Neural cell (in vitro differentiated cells): Measurements from ENCODE around the gene SYNJ1. TPM values are rescaled to one million over a fixed set of nuclear protein-coding genes. Genes with fewer than 3 reads are reported as not detected.

Experiments used
- H2AFZ ChIP-seq: fragments of 200-600, 300-800 bp; sonication (generic), shearing (Covaris generic); 2 replicates; pipeline ENCODE4 v1.6.0; 2014; ENCODE audit warnings: low read depth, mild to moderate bottlenecking, antibody characterized with exemption, low read length, moderate library complexity
- H3F3A ChIP-seq: fragments of 200-600 bp; shearing (Covaris generic); 2 replicates; pipeline ENCODE4 v1.6.1; 2016; ENCODE audit warnings: mild to moderate bottlenecking, moderate library complexity, mixed read lengths, antibody characterized with exemption, low read length; ENCODE audit not compliant: insufficient read depth, poor library complexity, severe bottlenecking
- H3K27ac ChIP-seq: fragments of 200-600, 300-800 bp; sonication (generic), shearing (Covaris generic); 2 replicates; pipeline ENCODE4 v1.5.1; 2014; ENCODE audit warnings: mild to moderate bottlenecking, low read length, moderate library complexity
- H3K27me3 ChIP-seq: fragments of 300-800, 200-600 bp; sonication (generic), shearing (Covaris generic); 2 replicates; pipeline ENCODE4 v1.6.0; 2014; ENCODE audit warnings: mild to moderate bottlenecking, low read depth, low read length, moderate library complexity; ENCODE audit not compliant: insufficient read depth
- H3K36me3 ChIP-seq: fragments of 300-800, 200-600 bp; sonication (generic), shearing (Covaris generic); 2 replicates; pipeline ENCODE4 v1.5.1; 2014; ENCODE audit warnings: mild to moderate bottlenecking, antibody characterized with exemption, low read length, moderate library complexity; ENCODE audit not compliant: insufficient read depth
- H3K4me2 ChIP-seq: fragments of 300-800, 200-600 bp; sonication (generic), shearing (Covaris generic); 2 replicates; pipeline ENCODE4 v1.6.0; 2014; ENCODE audit warnings: mild to moderate bottlenecking, low read length
- H3K4me3 ChIP-seq: fragments of 300-800, 200-600 bp; sonication (generic), shearing (Covaris generic); 2 replicates; pipeline ENCODE4 v1.5.1; 2014; ENCODE audit warnings: mild to moderate bottlenecking, low read length, moderate library complexity
- H3K79me2 ChIP-seq: fragments of 200-600 bp; shearing (Covaris generic); replicated peaks from 2 replicates; pipeline ENCODE4 v1.6.0; 2014; ENCODE audit warnings: mild to moderate bottlenecking, low read length, moderate library complexity; ENCODE audit not compliant: insufficient read depth
- H3K9ac ChIP-seq: fragments of 300-800, 200-600 bp; sonication (generic), shearing (Covaris generic); 2 replicates; pipeline ENCODE4 v1.6.1; 2016; ENCODE audit warnings: mild to moderate bottlenecking, low read length, mixed read lengths
- H3K9me2 ChIP-seq: fragments of 200-600 bp; shearing (Covaris generic); 2 replicates; pipeline ENCODE4 v1.6.1; 2016; ENCODE audit warnings: mild to moderate bottlenecking, low read length, mixed read lengths; ENCODE audit not compliant: insufficient read depth
- H3K9me3 ChIP-seq: fragments of 200-600, 300-800 bp; sonication (generic), shearing (Covaris generic); 2 replicates; pipeline ENCODE4 v1.6.1; 2016; ENCODE audit warnings: mild to moderate bottlenecking, mixed run types, low read length, moderate library complexity, mixed read lengths
- H4K20me1 ChIP-seq: fragments of 200-600 bp; shearing (Covaris generic); 2 replicates; pipeline ENCODE4 v1.6.1; 2016; ENCODE audit warnings: mild to moderate bottlenecking, mixed run types; ENCODE audit not compliant: insufficient read depth
- EP300 ChIP-seq: fragments of 450-650 bp; conservative IDR thresholded peaks from 2 replicates; pipeline ENCODE4 v1.6.1; 2014; ENCODE audit warnings: antibody characterized with exemption, mild to moderate bottlenecking, moderate library complexity; ENCODE audit not compliant: poor library complexity, severe bottlenecking
- EZH2 ChIP-seq: fragments of 200-600, 300-800 bp; shearing (Covaris generic), sonication (generic); IDR thresholded peaks from 2 replicates; pipeline ENCODE4 v1.6.1; 2014; ENCODE audit warnings: antibody characterized with exemption, low read length, borderline replicate concordance, mild to moderate bottlenecking; ENCODE audit not compliant: insufficient read depth, poor library complexity, severe bottlenecking
- MXI1 ChIP-seq: fragments of 450-650 bp; conservative IDR thresholded peaks from 2 replicates; pipeline ENCODE4 v1.6.1; 2014; ENCODE audit warnings: antibody characterized with exemption, mild to moderate bottlenecking; ENCODE audit not compliant: poor library complexity, severe bottlenecking
- POLR2AphosphoS5 ChIP-seq: IDR thresholded peaks from 2 replicates; pipeline ENCODE4 v1.6.1; 2012
- RAD21 ChIP-seq: fragments of 450-650 bp; conservative IDR thresholded peaks from 2 replicates; pipeline ENCODE4 v1.6.1; 2014; ENCODE audit warnings: antibody characterized with exemption, mild to moderate bottlenecking, moderate library complexity
- SMC3 ChIP-seq: fragments of 450-650 bp; conservative IDR thresholded peaks from 2 replicates; pipeline ENCODE4 v1.6.1; 2014; ENCODE audit warnings: antibody characterized with exemption, mild to moderate bottlenecking, moderate library complexity; ENCODE audit not compliant: poor library complexity
- TAF1 ChIP-seq: IDR thresholded peaks from 2 replicates; pipeline ENCODE4 v1.6.1; 2012; ENCODE audit warnings: low read depth
- polyA plus RNA-seq: library from polyadenylated mRNA; depleted of rRNA; stranded (reverse); fragments of >200 nt; gene quantifications from 2 replicates; pipeline ENCODE4 v1.2.3, GENCODE V29; 2014
- TF ChIP-seq, protein P1 (sequence below): IDR thresholded peaks from 2 replicates; pipeline ENCODE4 v1.6.1; 2012; ENCODE audit warnings: borderline replicate concordance
- TF ChIP-seq, protein P2 (sequence below): fragments of 450-650 bp; IDR thresholded peaks from 2 replicates; pipeline ENCODE4 v1.5.1; 2014; ENCODE audit warnings: antibody characterized with exemption, mild to moderate bottlenecking, moderate library complexity; ENCODE audit not compliant: poor library complexity, severe bottlenecking

SYNJ1 gene
- polyA plus RNA-seq, 1 donor from 2014 or later = 24.1 TPM

DNA sequence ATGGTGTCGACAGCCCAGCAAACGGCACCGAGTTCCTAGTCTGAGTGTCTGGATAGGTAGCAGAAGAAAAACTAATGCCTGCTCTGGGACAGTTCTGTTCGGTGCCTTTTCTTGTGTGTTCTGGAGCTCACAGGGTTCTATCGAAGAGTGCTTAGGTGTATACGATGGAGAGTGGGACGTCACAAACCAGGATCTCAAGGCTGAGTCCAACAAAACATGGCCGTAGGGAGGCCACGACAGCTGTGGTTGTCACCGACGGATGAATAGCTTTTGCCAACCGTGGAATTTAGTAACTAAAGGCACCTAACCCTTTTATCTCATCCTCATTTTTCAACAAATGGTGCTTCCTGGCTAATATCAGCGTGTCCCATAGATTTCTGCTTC, 635 bp upstream of the SYNJ1 start:
- H3K36me3 ChIP-seq = no peaks in the 10 kb centered on the region
- peak overlapping the region; percentile 90 for H3K4me3 ChIP-seq
- TF ChIP-seq MXI1 (no peak), TAF1 (no peak), RAD21 (no peak), POLR2AphosphoS5 (no peak), SMC3 (no peak), EP300 (no peak), EZH2 (no peak)
- TF ChIP-seq, protein P1, sequence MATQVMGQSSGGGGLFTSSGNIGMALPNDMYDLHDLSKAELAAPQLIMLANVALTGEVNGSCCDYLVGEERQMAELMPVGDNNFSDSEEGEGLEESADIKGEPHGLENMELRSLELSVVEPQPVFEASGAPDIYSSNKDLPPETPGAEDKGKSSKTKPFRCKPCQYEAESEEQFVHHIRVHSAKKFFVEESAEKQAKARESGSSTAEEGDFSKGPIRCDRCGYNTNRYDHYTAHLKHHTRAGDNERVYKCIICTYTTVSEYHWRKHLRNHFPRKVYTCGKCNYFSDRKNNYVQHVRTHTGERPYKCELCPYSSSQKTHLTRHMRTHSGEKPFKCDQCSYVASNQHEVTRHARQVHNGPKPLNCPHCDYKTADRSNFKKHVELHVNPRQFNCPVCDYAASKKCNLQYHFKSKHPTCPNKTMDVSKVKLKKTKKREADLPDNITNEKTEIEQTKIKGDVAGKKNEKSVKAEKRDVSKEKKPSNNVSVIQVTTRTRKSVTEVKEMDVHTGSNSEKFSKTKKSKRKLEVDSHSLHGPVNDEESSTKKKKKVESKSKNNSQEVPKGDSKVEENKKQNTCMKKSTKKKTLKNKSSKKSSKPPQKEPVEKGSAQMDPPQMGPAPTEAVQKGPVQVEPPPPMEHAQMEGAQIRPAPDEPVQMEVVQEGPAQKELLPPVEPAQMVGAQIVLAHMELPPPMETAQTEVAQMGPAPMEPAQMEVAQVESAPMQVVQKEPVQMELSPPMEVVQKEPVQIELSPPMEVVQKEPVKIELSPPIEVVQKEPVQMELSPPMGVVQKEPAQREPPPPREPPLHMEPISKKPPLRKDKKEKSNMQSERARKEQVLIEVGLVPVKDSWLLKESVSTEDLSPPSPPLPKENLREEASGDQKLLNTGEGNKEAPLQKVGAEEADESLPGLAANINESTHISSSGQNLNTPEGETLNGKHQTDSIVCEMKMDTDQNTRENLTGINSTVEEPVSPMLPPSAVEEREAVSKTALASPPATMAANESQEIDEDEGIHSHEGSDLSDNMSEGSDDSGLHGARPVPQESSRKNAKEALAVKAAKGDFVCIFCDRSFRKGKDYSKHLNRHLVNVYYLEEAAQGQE = no peak
- TF ChIP-seq, protein P2, sequence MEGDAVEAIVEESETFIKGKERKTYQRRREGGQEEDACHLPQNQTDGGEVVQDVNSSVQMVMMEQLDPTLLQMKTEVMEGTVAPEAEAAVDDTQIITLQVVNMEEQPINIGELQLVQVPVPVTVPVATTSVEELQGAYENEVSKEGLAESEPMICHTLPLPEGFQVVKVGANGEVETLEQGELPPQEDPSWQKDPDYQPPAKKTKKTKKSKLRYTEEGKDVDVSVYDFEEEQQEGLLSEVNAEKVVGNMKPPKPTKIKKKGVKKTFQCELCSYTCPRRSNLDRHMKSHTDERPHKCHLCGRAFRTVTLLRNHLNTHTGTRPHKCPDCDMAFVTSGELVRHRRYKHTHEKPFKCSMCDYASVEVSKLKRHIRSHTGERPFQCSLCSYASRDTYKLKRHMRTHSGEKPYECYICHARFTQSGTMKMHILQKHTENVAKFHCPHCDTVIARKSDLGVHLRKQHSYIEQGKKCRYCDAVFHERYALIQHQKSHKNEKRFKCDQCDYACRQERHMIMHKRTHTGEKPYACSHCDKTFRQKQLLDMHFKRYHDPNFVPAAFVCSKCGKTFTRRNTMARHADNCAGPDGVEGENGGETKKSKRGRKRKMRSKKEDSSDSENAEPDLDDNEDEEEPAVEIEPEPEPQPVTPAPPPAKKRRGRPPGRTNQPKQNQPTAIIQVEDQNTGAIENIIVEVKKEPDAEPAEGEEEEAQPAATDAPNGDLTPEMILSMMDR = no peak
- H3F3A ChIP-seq = no peaks in the 10 kb centered on the region
- no peaks in the 10 kb centered on the region for H3K9me3 ChIP-seq
- H3K79me2 ChIP-seq = peaks cover 22% of the 10 kb centered on the region
- H3K4me2 ChIP-seq = peak overlapping the region; percentile 54
- H3K27me3 ChIP-seq = no peaks in the 10 kb centered on the region
- H4K20me1 ChIP-seq = no peaks in the 10 kb centered on the region
- H2AFZ ChIP-seq = peak overlapping the region; percentile 83
- peak overlapping the region; percentile 93 for H3K9ac ChIP-seq
- no peaks in the 10 kb centered on the region for H3K9me2 ChIP-seq
- H3K27ac ChIP-seq = peak overlapping the region; percentile 90

DNA sequence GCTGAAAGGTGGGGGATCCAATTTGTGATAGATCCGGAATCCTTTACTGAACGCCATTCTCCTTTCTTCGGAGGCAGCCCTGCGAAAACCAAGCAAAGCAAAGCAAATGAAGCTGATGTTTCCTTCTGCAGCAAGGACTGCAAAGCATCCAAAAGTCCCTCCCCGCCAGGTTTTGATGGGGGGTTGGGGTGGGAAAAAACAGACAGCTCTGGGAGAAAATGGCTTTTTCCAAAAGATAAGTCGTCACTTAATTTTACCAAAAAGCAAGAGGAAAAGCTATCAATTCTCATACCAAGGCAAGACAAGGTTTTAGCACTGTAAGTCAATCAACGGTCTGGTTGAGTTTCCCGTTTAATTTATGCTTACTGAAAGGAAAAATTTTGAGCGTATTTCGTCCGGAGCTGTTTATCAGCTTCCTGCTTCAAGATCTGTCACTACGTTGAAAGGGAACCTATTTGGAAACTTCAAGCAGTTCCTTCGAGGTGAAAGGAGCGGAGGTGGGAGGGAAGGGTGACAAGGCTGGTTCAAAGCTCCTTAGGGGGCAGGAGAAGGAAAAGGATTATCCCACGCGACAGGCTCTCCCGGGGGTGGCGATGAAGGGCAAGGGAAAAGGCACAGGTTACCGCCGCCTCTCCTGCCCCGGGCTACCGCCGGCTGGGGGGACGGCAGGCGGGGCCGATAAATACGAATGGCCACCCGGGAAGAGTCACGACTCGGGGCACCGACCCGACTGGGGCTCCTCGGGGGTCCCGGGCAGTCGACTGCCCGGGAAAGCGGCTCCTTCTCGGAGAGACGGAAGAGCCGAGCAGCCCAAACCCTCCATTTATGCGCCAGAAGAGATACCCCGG, 750 bp downstream of the SYNJ1 start:
- H3K4me3 ChIP-seq = peak overlapping the region; percentile 90
- H4K20me1 ChIP-seq = no peaks in the 10 kb centered on the region
- no peaks in the 10 kb centered on the region for H3K9me2 ChIP-seq
- H3K79me2 ChIP-seq = peaks cover 22% of the 10 kb centered on the region
- peak overlapping the region; percentile 83 for H2AFZ ChIP-seq
- H3K4me2 ChIP-seq = peak overlapping the region; percentile 85
- TF ChIP-seq POLR2AphosphoS5 = no peak
- peak; percentile 5 for TF ChIP-seq MXI1
- TF ChIP-seq, protein P2 = no peak
- H3K27ac ChIP-seq = peak overlapping the region; percentile 90
- H3F3A ChIP-seq = no peaks in the 10 kb centered on the region
- H3K27me3 ChIP-seq = no peaks in the 10 kb centered on the region
- peak overlapping the region; percentile 93 for H3K9ac ChIP-seq
- no peaks in the 10 kb centered on the region for H3K36me3 ChIP-seq
- H3K9me3 ChIP-seq = no peaks in the 10 kb centered on the region
